ENCODE results near the gene EN1.

- TF ChIP-seq CTCF (IDR thresholded peaks at IDR 0.05), result no peak
- no peak for TF ChIP-seq POLR2AphosphoS5 (IDR thresholded peaks at IDR 0.05; ENCODE audit: insufficient read depth in 1 of 2, low read depth in 1 of 2)
- no peak for TF ChIP-seq POLR2A (IDR thresholded peaks at IDR 0.05)
These were observed 9.8 kb downstream of the EN1 start for GRCh38 chr2:118837621-118838020.

All from vagina (tissue), 2 donors.